GM12878 (cell line): ENCODE measurements around the gene CRTC1. TPM values are rescaled to one million over a fixed set of nuclear protein-coding genes. Genes with fewer than 3 reads are reported as not detected.

Experiments used
- ATAC-seq: fragments of 200-7000 bp; cut with Tn5 transposase; 3 replicates; pipeline ENCODE4 v1.9.1; 2020; ENCODE audit warnings: mild to moderate bottlenecking, moderate library complexity
- BruUV-seq: library from RNA; stranded (reverse); fragments of 400-500 nt; replicated peaks from 2 replicates; lab custom pipeline; 2021; lab: Mats Ljungman, UMichigan
- CTCF ChIA-PET: fragments of 300-600 bp; sonication (Branson Sonifier 250); formaldehyde crosslinking; extraction: SDS; loops from one replicate; lab custom pipeline; 2021; ENCODE audit warnings: inconsistent platforms; lab: Yijun Ruan, JAX
- POLR2A ChIA-PET: fragments of 350-600 bp; formaldehyde crosslinking; extraction: SDS; loops from one replicate; lab custom pipeline; 2021; ENCODE audit warnings: inconsistent platforms; lab: Charles Lee
- RAD21 ChIA-PET: fragments of 300-600 bp; sonication (Branson Sonifier 250); formaldehyde crosslinking; loops from one replicate; lab custom pipeline; 2023; ENCODE audit warnings: antibody characterized with exemption; ENCODE audit not compliant: unreplicated experiment; lab: Charles Lee
- SMC1A ChIA-PET: fragments of 300-600 bp; sonication (Branson Sonifier 250); formaldehyde crosslinking; loops from one replicate; lab custom pipeline; 2023; ENCODE audit not compliant: unreplicated experiment, uncharacterized antibody; lab: Charles Lee
- DNase-seq: peaks from one replicate; pipeline ENCODE4 v3.0.0-alpha.2; 2011; ENCODE audit warnings: low read depth, low spot score
- FAIRE-seq: peaks from 3 replicates; lab custom pipeline; 2011; peaks lifted over from hg19 to GRCh38; lab: Jason Lieb, UNC
- H2AFZ ChIP-seq: 2 replicates; pipeline ENCODE4 v1.6.0; 2011; ENCODE audit warnings: low read depth, low read length, control low read depth; ENCODE audit not compliant: control insufficient read depth
- H3K27ac ChIP-seq: 2 replicates; pipeline ENCODE4 v1.5.1; 2011; ENCODE audit warnings: control low read depth; ENCODE audit not compliant: control insufficient read depth, insufficient read depth
- H3K27me3 ChIP-seq, 2 experiments: replicated peaks in 1 of 2; 2 replicates each; pipeline versions ENCODE4 v1.6.0 to v1.6.1; 2011; ENCODE audit warnings: low read length in 1 of 2; ENCODE audit not compliant: control insufficient read depth in 2 of 2, insufficient read depth in 2 of 2
- H3K36me3 ChIP-seq, 2 experiments: 2 replicates each; pipeline ENCODE4 v1.5.1; 2011; ENCODE audit warnings: low read length in 1 of 2; ENCODE audit not compliant: control insufficient read depth in 2 of 2, insufficient read depth in 2 of 2
- H3K4me1 ChIP-seq: 2 replicates; pipeline ENCODE4 v1.6.1; 2011; ENCODE audit warnings: mild to moderate bottlenecking, low read length, moderate library complexity, mixed read lengths; ENCODE audit not compliant: control insufficient read depth, insufficient read depth
- H3K4me2 ChIP-seq: 2 replicates; pipeline ENCODE4 v1.6.0; 2011; ENCODE audit warnings: control low read depth; ENCODE audit not compliant: control insufficient read depth, insufficient read depth
- H3K4me3 ChIP-seq: fragments of 200-600 bp; sonication (generic); 2 replicates; pipeline ENCODE4 v1.5.1; 2016
- H3K79me2 ChIP-seq: 2 replicates; pipeline ENCODE4 v1.6.0; 2011; ENCODE audit warnings: low read length; ENCODE audit not compliant: control insufficient read depth, insufficient read depth
- H3K9ac ChIP-seq: 2 replicates; pipeline ENCODE4 v1.8.0; 2011; ENCODE audit warnings: low read length, control low read depth, mixed read lengths; ENCODE audit not compliant: control insufficient read depth, insufficient read depth
- H3K9me3 ChIP-seq: replicated peaks from 3 replicates; pipeline ENCODE4 v1.5.1; 2011; ENCODE audit warnings: mild to moderate bottlenecking, low read length; ENCODE audit not compliant: control insufficient read depth, insufficient read depth
- H4K20me1 ChIP-seq: 2 replicates; pipeline ENCODE4 v1.6.0; 2011; ENCODE audit not compliant: control insufficient read depth, insufficient read depth
- BMI1 ChIP-seq: fragments of 450-650 bp; IDR thresholded peaks from 2 replicates; pipeline ENCODE4 v1.6.1; 2016; ENCODE audit warnings: mild to moderate bottlenecking, moderate library complexity, borderline replicate concordance
- FOXK2 ChIP-seq: fragments of 450-650 bp; IDR thresholded peaks from 2 replicates; pipeline ENCODE4 v1.6.1; 2017; ENCODE audit warnings: mild to moderate bottlenecking, moderate library complexity
- HCFC1 ChIP-seq: fragments of 150-350 bp; IDR thresholded peaks from 2 replicates; pipeline ENCODE4 v1.6.1; 2014; ENCODE audit warnings: low read length
- HDAC6 ChIP-seq: fragments of 200-600 bp; sonication (generic); IDR thresholded peaks from one replicate; pipeline ENCODE4 v1.8.0; 2017; ENCODE audit warnings: antibody characterized with exemption; ENCODE audit not compliant: unreplicated experiment
- IRF4 ChIP-seq: IDR thresholded peaks from 2 replicates; pipeline ENCODE4 v1.6.1; 2011; ENCODE audit warnings: low read depth, low read length
- JUNB ChIP-seq: IDR thresholded peaks from 2 replicates; pipeline ENCODE4 v1.6.1; 2016; ENCODE audit warnings: antibody characterized with exemption, mild to moderate bottlenecking
- LARP7 ChIP-seq: fragments of 450-650 bp; IDR thresholded peaks from 2 replicates; pipeline ENCODE4 v1.6.1; 2017; ENCODE audit warnings: mild to moderate bottlenecking
- MEF2A ChIP-seq: IDR thresholded peaks from 2 replicates; pipeline ENCODE4 v1.6.1; 2011; ENCODE audit warnings: low read depth, mild to moderate bottlenecking, low read length, moderate library complexity; ENCODE audit not compliant: insufficient read depth
- NFIC ChIP-seq: IDR thresholded peaks from 2 replicates; pipeline ENCODE4 v1.6.1; 2012; ENCODE audit warnings: low read depth, mild to moderate bottlenecking, inconsistent platforms, low read length, moderate library complexity
- NR2C2 ChIP-seq: IDR thresholded peaks from 2 replicates; pipeline ENCODE4 v1.6.1; 2011; ENCODE audit warnings: borderline replicate concordance, low read depth; ENCODE audit not compliant: control insufficient read depth, insufficient read length
- PAX5 ChIP-seq: IDR thresholded peaks from 2 replicates; pipeline ENCODE4 v1.6.1; 2011; ENCODE audit warnings: low read depth, low read length, borderline replicate concordance
- POLR2A ChIP-seq: IDR thresholded peaks from 2 replicates; pipeline ENCODE4 v1.6.1; 2011; ENCODE audit warnings: low read depth, mild to moderate bottlenecking, low read length
- POU2F2 ChIP-seq: IDR thresholded peaks from 3 replicates; pipeline ENCODE4 v1.6.1; 2011; ENCODE audit warnings: low read depth, mild to moderate bottlenecking, low read length, borderline replicate concordance
- SMARCA5 ChIP-seq: fragments of 450-650 bp; IDR thresholded peaks from 2 replicates; pipeline ENCODE4 v1.6.1; 2017; ENCODE audit warnings: mild to moderate bottlenecking
- SPI1 ChIP-seq: IDR thresholded peaks from 2 replicates; pipeline ENCODE4 v1.6.1; 2011; ENCODE audit warnings: low read depth, mild to moderate bottlenecking, low read length, moderate library complexity, borderline replicate concordance; ENCODE audit not compliant: insufficient read depth
- SUPT20H ChIP-seq: IDR thresholded peaks from 2 replicates; pipeline ENCODE4 v1.6.1; 2011; ENCODE audit warnings: low read depth, mild to moderate bottlenecking, low read length, moderate library complexity, borderline replicate concordance; ENCODE audit not compliant: control insufficient read depth
- SUZ12 ChIP-seq: fragments of 200-600 bp; sonication (generic); IDR thresholded peaks from one replicate; pipeline ENCODE4 v1.6.1; 2018; ENCODE audit warnings: antibody characterized with exemption, mild to moderate bottlenecking; ENCODE audit not compliant: unreplicated experiment
- ZNF622 ChIP-seq: fragments of 450-650 bp; IDR thresholded peaks from 2 replicates; pipeline ENCODE4 v1.6.1; 2017; ENCODE audit warnings: mild to moderate bottlenecking, inconsistent platforms
- WGBS: methylation state at CpG from one replicate; pipeline ENCODE4 v1.1.6; 2016; ENCODE audit warnings: low lambda C conversion rate; ENCODE audit not compliant: insufficient replicate concordance, insufficient coverage; ENCODE audit errors: missing lambda C conversion rate; 5-methylcytosine and 5-hydroxymethylcytosine counted together
- in situ Hi-C: fragments of 300-500 bp; cut with MboI; formaldehyde crosslinking; loops from 9 replicates; pipeline ENCODE4 v1.14.3; 2018; ENCODE audit warnings: mixed read lengths
- intact Hi-C: fragments of 100-400 bp; cut with micrococcal nuclease; formaldehyde crosslinking; loops from one replicate; pipeline ENCODE4 v1.14.2; 2022; ENCODE audit not compliant: unreplicated experiment
- polyA plus RNA-seq, 11 experiments: library from polyadenylated mRNA; depleted of rRNA in 4 of 11; unstranded in 6 of 11; stranded (reverse) in 5 of 11; fragments of >200 nt; fragmentation: Nextera tagmentation in 4 of 11; fragmentation: Illumina TruSeq in 1 of 11; extraction: Ambion mirVana in 4 of 11; extraction: Trizol in 1 of 11; gene quantifications; 1 replicate in 1 of 11; 2 replicates in 10 of 11; pipeline versions ENCODE4 v1.2.1 to v1.2.3, GENCODE V29; 2011 to 2016; ENCODE audit warnings: inconsistent platforms in 2 of 11, missing spikeins in 2 of 11, low read depth in 1 of 11
- total RNA-seq, 4 experiments: library from RNA; depleted of rRNA in 3 of 4; stranded (reverse); fragments of >200 nt in 3 of 4; fragmentation: Illumina TruSeq in 1 of 4; extraction: Trizol in 1 of 4; gene quantifications; 2 replicates each; pipeline versions ENCODE4 v1.2.1 to v1.2.3, GENCODE V29; 2013 to 2021
- TF ChIP-seq, protein P1 (sequence below): fragments of 450-650 bp; IDR thresholded peaks from 2 replicates; pipeline ENCODE4 v1.6.1; 2016; ENCODE audit warnings: mild to moderate bottlenecking, moderate library complexity, borderline replicate concordance
- TF ChIP-seq, protein P2 (sequence below): IDR thresholded peaks from 2 replicates; pipeline ENCODE4 v1.6.1; 2012; ENCODE audit warnings: low read depth, low read length, improper control_type of control experiment
- TF ChIP-seq, protein P3 (sequence below): IDR thresholded peaks from 2 replicates; pipeline ENCODE4 v1.6.1; 2011; ENCODE audit warnings: low read depth, mild to moderate bottlenecking, low read length, moderate library complexity, borderline replicate concordance; ENCODE audit errors: extremely low read depth

The CRTC1 gene
- total and polyA plus RNA-seq, 10 of the 15 experiments (the other 5 are each of a cell fraction or from before 2014, with no cell fraction given) = 0.02 to 4.6 (median 1.1) TPM; not detected in 1

DNA sequence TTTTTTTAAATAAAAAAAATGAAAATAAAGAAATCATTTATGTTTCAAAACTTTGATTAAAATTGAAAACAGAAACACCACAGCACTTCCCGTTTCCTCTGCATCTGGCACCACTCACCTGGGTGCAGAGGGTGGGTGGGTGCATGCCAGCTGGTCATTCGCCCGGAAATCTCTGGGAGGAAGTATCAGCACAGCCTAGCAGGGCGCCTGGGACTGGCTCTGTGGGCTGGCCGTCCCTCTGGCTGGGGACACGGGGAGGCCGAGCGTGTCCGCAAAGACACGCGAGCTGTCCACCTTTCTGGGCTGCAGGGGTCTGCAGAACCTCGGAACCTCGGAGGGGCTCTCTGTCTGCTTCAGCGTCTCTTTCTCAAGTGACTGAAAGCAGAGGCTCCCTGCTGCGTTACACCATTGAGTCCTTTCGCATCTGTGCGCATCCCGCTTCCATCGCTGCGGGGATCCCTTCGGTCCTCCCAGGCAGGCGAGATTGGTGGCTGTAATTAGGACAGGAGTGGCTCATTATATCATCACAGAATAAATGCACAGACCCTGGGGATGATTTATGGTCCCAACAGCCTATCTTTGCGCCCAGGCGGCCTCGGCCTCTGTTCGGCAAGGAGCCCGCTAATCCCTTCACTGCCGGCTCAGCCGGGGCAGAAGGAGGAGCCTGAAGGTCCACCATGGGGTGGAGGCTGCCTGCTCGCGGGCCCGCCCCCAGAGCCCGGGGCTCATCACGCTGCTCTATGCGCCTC lies 17.2 kb downstream of the CRTC1 start:
- Histone ChIP-seq H3K4me1 (peaks cover 27% of the 10 kb centered on the region), H4K20me1 (0 out of 2 replicates have a peak, but pooled peaks cover 2% of the 10 kb centered on the region), H3K9me3 (no peaks in the 10 kb centered on the region), H3K36me3 (no peaks in the 10 kb centered on the region), H3K79me2 (no peaks in the 10 kb centered on the region; the same call in 1 of the 2 replicates), H3K27ac (no peak overlapping the region), H3K27me3 (no peaks in the 10 kb centered on the region), H2AFZ (peak overlapping the region; percentile 60), H3K9ac (no peak overlapping the region; the same call in 1 of the 2 replicates), H3K4me3 (peak overlapping the region; percentile 67; the same call in 1 of the 2 replicates), H3K4me2 (peak overlapping the region; percentile 94)
- ChIA-PET SMC1A (no interaction called here), RAD21 (interaction anchor here (1.0 to 1.4 kb wide), 2 partner anchors 11 to 146 kb away, joined by 4 to 5 read pairs; no protein-coding TSS in a partner anchor), CTCF (interaction anchor here (0.6 to 1.9 kb wide), 4 partner anchors 112 to 372 kb away, joined by 3 to 9 read pairs (median 3); partner anchors contain the start of gene REX1BD), POLR2A (no interaction called here)
- no TSS peak for BruUV-seq
- WGBS = 3% methylated on average over 35 of the region's 35 CpGs
- DNase-seq (peak; percentile 27), ATAC-seq (peak; percentile 91), FAIRE-seq (no peak)
- intact Hi-C loops = no loop called here
- in situ Hi-C loops = no loop called here
- TF ChIP-seq POLR2A (0 out of 2 replicates have a peak, but pooled peaks have one; percentile 35), JUNB (0 out of 2 replicates have a peak, but pooled peaks have one; percentile 25), SUPT20H (no peak), SUZ12 (no peak), SMARCA5 (0 out of 2 replicates have a peak, but pooled peaks have one; percentile 10), FOXK2 (no peak), POU2F2 (no peak), HCFC1 (no peak), PAX5 (peak; percentile 43; the same call in 1 of the 2 replicates), MEF2A (no peak), NFIC (no peak), IRF4 (no peak), ZNF622 (no peak), SPI1 (peak; percentile 79; the same call in 1 of the 2 replicates), NR2C2 (no peak), LARP7 (no peak), BMI1 (no peak), HDAC6 (no peak)
- TF ChIP-seq, protein P1, sequence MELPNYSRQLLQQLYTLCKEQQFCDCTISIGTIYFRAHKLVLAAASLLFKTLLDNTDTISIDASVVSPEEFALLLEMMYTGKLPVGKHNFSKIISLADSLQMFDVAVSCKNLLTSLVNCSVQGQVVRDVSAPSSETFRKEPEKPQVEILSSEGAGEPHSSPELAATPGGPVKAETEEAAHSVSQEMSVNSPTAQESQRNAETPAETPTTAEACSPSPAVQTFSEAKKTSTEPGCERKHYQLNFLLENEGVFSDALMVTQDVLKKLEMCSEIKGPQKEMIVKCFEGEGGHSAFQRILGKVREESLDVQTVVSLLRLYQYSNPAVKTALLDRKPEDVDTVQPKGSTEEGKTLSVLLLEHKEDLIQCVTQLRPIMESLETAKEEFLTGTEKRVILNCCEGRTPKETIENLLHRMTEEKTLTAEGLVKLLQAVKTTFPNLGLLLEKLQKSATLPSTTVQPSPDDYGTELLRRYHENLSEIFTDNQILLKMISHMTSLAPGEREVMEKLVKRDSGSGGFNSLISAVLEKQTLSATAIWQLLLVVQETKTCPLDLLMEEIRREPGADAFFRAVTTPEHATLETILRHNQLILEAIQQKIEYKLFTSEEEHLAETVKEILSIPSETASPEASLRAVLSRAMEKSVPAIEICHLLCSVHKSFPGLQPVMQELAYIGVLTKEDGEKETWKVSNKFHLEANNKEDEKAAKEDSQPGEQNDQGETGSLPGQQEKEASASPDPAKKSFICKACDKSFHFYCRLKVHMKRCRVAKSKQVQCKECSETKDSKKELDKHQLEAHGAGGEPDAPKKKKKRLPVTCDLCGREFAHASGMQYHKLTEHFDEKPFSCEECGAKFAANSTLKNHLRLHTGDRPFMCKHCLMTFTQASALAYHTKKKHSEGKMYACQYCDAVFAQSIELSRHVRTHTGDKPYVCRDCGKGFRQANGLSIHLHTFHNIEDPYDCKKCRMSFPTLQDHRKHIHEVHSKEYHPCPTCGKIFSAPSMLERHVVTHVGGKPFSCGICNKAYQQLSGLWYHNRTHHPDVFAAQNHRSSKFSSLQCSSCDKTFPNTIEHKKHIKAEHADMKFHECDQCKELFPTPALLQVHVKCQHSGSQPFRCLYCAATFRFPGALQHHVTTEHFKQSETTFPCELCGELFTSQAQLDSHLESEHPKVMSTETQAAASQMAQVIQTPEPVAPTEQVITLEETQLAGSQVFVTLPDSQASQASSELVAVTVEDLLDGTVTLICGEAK = no peak
- TF ChIP-seq, protein P2, sequence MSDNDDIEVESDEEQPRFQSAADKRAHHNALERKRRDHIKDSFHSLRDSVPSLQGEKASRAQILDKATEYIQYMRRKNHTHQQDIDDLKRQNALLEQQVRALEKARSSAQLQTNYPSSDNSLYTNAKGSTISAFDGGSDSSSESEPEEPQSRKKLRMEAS = no peak
- TF ChIP-seq, protein P3, sequence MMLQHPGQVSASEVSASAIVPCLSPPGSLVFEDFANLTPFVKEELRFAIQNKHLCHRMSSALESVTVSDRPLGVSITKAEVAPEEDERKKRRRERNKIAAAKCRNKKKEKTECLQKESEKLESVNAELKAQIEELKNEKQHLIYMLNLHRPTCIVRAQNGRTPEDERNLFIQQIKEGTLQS = no peak
